RKO (cell line): ENCODE results near the gene HTR7.
A peak's percentile ranks its signal among the peaks of the same experiment; 100 is the strongest.

Experiments
- DNase-seq: peaks from one replicate; pipeline ENCODE4 v3.0.0-alpha.2; 2016; ENCODE audit warnings: low spot score

HTR7 gene

DNA sequence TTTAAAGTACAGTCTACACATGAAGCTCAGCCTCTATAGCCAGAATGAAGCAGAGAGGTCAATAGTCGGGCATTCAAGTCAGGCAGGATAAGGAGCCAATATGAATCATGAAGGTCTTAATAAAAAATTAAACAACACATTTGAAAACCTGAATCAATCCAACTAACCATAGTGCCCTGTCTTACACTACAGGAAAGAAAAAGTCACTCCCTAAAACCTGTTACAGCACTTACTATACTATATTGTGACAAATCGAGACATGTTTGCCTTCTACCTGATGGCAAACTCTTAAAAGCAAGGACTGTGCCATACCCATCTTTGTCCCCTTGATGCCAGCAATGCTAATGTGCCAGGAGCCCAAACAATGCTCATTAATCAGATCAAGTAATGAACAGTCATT, 117.6 kb downstream of the HTR7 start:
- no peak for DNase-seq

GRCh38 chr10:90738885-90739284, 119.0 kb downstream of the HTR7 start:
- DNase-seq = no peak

DNA sequence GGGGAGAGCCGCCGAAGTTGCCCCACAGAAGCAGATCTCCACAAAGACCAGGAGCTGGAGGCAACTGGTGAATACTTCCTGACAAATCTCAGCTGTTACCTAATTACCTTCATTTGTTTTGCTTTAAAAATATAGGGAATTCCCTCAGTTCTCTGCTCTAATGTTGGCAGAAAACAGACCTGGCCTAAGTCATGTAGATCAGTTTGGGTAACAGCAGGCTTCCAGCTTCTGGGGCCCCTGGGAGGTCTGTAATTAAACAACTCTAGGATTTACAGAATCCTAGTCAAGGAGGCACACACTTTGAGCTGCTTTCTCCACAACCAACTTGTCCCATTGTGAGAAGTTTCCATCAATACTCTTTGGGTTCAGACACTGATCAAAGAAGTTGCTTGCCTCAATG, 123.4 kb downstream of the HTR7 start:
- DNase-seq = no peak

GRCh38 chr10:90732581-90732980, 125.3 kb downstream of the HTR7 start:
- no peak for DNase-seq

GRCh38 chr10:90723416-90724068, 134.3 kb downstream of the HTR7 start:
- DNase-seq = no peak

- no peak for DNase-seq
These were observed 135.0 kb downstream of the HTR7 start for GRCh38 chr10:90722832-90723231.

DNA sequence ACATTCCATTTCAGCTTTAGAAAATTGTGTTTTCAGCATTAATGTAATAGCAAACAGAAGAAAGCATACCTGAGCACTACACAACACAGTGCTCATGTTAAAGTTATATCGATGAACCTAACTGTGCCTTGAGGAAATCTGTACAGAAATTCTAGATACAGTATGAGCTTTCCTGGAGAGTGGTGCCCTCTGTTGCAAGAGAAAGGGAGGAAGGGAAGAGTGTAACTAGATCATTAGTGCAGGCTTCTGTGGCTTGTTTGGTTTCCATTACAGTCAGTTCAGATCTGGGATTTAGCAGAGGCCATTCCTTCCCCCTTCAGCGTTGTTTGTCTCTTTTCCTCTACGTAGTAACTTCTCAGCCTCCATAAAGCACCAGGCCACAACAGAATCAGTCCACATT, 139.7 kb downstream of the HTR7 start:
- DNase-seq = peak; percentile 12

- DNase-seq = no peak
These were observed 145.3 kb downstream of the HTR7 start for GRCh38 chr10:90712529-90712928.

- DNase-seq = no peak
These were observed 148.1 kb downstream of the HTR7 start for GRCh38 chr10:90709727-90710126.

DNA sequence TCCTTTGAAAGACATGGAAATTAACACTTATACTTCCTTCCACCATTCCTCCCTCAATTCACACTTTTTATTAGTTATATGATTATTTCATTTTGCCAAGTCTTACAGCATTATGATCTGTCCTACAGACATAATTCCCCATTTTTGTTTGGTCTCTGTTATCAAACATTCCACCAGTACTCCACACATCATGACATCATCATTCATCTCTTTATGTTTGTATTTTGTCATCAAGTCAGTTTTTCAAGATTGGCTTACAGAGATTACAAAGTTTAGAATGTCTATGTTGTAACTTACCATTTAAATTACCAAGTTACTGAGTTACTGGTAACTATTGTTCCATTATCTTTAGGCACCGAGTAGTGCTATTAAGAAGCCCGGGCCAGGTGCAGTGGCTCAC, 150.2 kb downstream of the HTR7 start:
- no peak for DNase-seq

DNA sequence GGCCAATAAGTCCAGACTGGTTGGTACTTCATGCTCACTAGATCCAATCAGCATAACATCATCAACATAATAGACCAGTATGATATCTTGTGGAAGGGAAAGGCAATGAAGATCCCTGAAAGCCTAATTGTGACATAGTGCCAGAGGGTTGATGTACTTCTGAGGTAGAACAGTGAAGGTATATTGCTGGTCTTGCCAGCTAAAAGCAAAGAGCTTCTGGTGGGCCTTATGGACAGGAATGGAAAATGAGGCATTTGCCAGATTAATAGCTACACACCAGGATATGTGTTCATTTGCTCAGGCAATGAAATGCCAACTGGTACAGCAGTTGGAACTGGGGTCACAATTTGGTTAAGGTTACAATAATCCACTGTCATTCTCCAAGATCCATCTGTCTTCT, 156.4 kb downstream of the HTR7 start:
- no peak for DNase-seq

DNA sequence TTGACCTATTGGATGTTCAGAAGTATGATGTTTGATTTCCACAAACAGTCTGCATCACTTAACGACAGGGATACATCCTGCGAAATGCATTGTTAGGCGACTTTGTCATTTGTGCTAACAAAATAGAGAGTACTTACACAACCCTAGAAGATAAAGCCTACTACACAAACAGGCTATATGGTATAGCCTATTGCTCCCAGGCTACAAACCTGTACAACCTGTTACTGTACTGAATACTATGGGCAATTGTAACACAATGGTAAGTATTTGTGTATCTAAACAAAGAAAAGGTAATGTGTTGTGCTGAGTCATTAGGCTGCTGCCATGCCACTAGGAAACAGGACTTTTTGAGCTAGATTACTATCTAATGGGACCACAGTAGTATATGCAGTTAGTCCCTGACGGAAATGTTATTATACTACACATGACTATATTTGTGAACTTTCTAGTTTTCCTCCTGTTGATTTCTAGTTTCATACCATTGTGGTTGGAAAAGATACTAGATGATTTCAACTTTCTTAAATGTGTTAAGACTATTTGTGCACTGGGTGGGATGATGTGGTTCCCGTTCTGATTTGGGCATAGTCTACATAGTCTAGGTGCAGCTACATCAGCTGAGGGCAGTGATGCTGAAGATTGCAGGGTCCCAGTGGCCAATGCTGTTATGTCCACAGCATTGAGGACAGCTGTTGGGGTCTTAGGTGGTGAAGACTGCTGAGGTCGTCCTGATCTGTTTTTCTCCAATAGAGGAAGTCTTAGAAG, 161.7 kb downstream of the HTR7 start:
- no peak for DNase-seq
